HG03378 (cell line): Measurements from ENCODE around the gene BRIP1.

Experiments
- ATAC-seq: cut with Tn5 transposase; IDR thresholded peaks from one replicate; pipeline ENCODE4 v1.9.1; 2021; ENCODE audit warnings: mild to moderate bottlenecking, moderate library complexity; ENCODE audit not compliant: unreplicated experiment

The BRIP1 gene

GRCh38 chr17:61642768-61643167 lies 220.6 kb downstream of the BRIP1 start:
- no peak for ATAC-seq

GRCh38 chr17:61641715-61642114 lies 221.6 kb downstream of the BRIP1 start:
- ATAC-seq: no peak

GRCh38 chr17:61641084-61641483 lies 222.2 kb downstream of the BRIP1 start:
- ATAC-seq: no peak

- no peak for ATAC-seq
Measured at GRCh38 chr17:61639818-61640217, 223.5 kb downstream of the BRIP1 start.

- no peak for ATAC-seq
Measured at GRCh38 chr17:61638087-61638486, 225.2 kb downstream of the BRIP1 start.

- no peak for ATAC-seq
Measured at GRCh38 chr17:61635913-61636432, 227.4 kb downstream of the BRIP1 start.

GRCh38 chr17:61634942-61635538 lies 228.3 kb downstream of the BRIP1 start:
- ATAC-seq: no peak

- ATAC-seq: no peak
Measured at GRCh38 chr17:61634011-61634539, 229.3 kb downstream of the BRIP1 start.

GRCh38 chr17:61632826-61633225 lies 230.5 kb downstream of the BRIP1 start:
- ATAC-seq: no peak

GRCh38 chr17:61631800-61632199 lies 231.5 kb downstream of the BRIP1 start:
- no peak for ATAC-seq
